ENCODE data around the gene LHPP.
A peak's percentile ranks its signal among the peaks of the same experiment; 100 is the strongest.
"Not testable (repeated sequence)": the region's sequence is repeated elsewhere in the genome, so short reads cannot be mapped to it uniquely, and the experiment has no call there.

The LHPP gene

DNA sequence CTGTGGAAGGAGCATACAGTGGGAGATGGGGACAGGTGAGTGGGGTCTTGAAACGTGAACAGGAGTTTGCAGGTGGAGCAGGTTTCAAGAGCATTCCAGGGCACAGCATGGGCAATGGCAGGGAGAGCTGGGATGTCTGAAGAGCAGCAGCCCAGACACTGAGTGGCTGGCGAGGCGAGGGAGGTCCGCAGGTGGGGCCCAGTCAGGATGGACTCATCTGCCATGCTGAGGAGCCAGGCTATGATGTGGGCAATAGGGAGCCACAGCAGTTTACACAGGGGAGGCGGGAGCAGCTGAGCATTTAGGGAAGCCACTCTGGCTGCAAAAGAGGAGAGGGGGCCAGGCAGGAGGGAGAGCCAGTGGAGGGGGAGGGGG lies 143.8 kb downstream of the LHPP start:
- DNase-seq (ENCODE audit: low read depth in 2 of 2), result no peak

DNA sequence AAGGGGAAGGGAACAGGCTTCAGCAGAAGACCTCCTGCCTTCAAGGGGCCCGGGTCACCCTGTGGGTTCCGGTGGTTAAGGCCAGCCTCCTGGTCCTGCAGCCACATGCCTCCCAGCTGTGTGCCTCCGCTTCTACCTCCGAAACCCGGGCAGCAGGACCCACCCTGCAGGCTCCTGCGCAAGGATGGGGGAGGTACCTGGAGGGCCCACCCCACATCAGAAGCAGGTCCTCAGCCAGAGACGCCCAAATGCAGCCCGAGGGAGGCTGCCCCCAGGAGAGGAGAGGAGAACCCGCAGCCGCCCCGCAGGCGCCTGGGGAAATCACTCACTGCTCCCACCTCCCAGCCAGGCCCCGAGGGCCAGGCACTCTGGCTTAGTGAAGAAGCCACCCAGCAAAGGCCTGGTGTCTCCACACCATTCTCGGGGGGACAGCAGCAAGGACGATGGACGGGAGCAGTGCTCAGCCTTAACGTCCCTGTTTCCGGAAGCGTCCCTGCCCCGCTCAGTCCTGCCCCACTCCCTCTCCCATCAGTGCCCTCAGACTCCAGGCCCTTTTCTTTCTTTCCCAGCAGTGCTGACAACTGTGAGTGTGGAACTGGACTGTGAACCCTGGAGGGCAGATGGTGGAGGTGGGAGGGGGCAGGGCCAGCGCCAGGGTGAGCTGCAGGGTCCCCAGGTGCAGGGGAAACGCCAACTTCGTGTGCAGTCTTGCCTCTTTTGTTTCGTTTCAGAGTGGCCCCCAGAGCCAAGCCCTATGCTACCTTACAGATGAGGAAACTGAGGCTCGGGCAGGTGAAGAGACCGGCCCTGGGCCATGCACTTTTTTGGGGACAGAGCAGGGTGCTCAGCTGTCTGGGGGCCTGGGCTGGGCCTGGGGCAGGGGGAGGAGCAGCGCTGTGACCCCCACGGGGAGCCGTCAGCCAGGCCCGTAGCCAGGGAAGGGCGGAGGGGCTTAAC lies 144.5 kb downstream of the LHPP start:
- no peak for DNase-seq (ENCODE audit: low read depth in 2 of 2)

DNA sequence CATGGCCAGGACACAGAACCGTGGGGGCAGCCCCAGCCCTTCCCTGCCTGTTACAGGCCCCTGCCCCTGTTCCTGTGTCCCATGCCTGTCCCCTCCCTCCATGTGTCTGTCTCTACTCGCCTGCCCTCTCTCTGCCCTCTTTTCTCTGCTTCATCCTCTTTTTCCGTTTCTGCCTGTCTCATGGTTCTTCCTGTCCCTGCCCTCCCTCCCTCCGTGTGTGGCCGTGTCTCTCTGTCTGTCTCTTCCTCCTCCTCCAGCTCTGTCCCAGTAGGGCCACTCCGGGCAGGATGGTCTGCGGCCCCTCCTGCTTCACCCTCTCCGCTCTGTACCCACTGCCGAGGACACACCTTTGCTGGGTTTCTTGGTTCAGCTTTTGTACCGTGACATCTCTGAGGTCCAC lies 145.2 kb downstream of the LHPP start:
- DNase-seq (ENCODE audit: low read depth in 2 of 2), result no peak

DNA sequence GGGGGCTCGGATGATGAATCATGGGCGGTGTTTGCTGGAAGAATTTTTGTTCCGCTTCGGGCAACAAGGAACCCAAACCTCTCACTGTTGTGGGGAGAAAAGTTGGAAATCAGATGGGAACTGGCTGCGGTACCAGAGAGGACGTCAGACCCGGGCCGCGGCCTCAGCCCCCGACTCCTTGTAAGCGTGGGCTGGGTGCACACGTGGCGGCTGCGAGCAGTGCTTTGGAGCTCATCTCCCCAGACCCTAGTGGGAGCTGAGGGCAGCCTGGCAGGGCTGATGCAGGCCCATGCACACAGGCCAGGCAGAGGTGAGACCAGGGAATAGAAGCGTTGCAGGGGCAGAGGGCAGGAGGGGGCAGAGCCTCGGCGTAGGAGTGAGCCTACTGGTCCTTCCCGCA lies 146.1 kb downstream of the LHPP start:
- DNase-seq (ENCODE audit: low read depth in 2 of 2), result no peak

DNA sequence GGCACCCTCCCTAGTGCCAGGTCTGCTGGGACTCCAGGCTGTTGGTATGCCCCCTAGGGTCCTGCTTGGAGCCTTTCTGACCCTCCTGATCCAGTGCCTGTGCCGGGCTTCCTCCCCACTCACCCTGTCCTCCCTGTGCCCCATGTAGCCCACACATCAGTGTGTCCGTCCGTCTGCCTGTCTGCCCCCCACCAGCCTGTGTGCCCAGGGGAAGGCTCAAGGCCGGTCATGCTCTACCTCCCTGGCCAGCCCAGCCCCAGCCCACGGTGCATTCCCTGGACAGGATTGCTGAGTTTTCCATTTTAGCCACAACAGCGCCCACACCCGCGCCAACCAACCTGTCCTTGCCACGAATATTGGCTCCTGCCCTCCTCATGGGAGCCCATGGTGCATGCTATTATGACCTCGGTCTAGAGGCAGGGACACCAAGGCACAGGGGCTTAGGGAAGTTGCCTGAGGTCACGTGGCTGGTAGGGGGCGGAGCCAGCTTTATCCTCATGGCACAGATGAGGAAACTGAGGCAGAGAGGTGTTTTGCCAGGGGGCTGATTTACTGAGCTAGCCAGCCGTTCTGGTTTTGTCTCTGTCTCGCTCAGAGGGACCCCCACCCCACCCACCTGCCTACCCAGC lies 146.6 kb downstream of the LHPP start:
- no peak for DNase-seq (ENCODE audit: low read depth in 2 of 2)

DNA sequence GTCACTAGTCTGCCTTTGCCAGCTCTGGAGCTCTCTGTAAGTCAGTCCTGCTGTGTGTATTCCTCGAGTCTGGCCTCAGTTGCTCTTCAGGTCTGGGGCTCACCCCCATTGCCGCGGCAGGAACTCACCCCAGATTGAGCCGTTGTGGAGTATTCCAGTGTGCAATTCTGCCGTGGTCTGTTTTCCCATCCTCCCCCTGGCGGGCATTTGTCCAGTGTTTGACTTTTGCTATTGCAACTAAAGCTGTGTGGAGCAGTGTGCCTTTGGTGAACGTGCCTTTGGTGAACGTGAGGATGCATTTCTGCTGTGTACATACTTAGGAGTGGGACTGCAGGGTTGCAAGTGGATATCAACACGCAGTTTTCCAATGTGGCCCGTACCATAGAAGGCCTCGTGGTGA lies 148.1 kb downstream of the LHPP start:
- DNase-seq (ENCODE audit: low read depth in 2 of 2), result no peak

DNA sequence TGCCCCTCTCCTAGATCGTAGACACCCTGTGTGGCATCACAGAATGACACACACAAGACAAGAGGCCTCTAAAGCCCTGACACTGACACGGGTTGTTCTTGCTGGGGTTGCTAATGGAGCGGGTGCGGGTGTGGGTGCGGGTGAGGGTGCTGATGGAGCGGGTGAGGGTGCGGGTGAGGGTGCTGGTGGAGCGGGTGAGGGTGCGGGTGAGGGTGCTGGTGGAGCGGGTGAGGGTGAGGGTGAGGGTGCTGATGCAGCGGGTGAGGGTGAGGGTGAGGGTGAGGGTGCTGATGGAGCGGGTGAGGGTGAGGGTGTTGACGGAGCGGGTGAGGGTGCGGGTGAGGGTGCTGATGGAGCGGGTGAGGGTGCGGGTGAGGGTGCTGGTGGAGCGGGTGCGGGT lies 148.6 kb downstream of the LHPP start:
- not testable (repeated sequence) for DNase-seq (ENCODE audit: low read depth in 2 of 2)

DNA sequence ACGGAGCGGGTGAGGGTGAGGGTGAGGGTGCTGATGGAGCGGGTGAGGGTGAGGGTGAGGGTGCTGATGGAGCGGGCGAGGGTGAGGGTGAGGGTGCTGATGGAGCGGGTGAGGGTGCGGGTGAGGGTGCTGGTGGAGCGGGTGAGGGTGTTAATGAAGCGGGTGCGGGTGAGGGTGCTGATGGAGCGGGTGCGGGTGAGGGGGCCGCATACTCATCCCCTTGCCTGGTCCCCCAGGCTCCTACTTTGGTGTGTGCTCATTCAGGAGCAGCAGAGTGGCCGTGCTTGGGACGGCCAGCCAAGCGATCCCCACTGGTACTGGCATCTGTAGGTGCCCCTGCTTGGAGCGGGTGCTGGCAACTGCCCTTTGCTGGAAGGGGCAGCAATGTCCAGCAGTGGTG lies 149.2 kb downstream of the LHPP start:
- not testable (repeated sequence) for DNase-seq (ENCODE audit: low read depth in 2 of 2)

DNA sequence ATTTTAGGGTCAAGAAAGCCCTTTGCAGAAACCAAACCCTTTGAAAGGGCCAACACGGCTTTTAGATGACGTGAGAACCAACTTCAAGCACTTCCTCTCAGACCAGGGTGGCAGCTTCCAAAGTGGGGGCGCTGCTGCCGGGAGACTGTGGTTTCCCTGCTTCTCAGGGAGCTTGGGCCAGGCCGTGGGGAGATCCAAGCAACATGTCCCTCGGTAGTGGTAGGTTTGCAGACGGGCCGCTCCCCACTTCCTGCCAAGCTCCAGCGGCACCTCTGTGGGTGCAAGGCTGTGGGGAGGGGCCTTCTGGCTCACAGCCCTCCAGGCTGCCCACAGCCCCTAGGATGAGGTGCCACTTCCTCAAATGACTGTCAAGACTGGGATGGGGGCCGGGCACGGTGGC lies 150.1 kb downstream of the LHPP start:
- DNase-seq (ENCODE audit: low read depth in 2 of 2), result peak in 1 of 2 donors; percentile 19

DNA sequence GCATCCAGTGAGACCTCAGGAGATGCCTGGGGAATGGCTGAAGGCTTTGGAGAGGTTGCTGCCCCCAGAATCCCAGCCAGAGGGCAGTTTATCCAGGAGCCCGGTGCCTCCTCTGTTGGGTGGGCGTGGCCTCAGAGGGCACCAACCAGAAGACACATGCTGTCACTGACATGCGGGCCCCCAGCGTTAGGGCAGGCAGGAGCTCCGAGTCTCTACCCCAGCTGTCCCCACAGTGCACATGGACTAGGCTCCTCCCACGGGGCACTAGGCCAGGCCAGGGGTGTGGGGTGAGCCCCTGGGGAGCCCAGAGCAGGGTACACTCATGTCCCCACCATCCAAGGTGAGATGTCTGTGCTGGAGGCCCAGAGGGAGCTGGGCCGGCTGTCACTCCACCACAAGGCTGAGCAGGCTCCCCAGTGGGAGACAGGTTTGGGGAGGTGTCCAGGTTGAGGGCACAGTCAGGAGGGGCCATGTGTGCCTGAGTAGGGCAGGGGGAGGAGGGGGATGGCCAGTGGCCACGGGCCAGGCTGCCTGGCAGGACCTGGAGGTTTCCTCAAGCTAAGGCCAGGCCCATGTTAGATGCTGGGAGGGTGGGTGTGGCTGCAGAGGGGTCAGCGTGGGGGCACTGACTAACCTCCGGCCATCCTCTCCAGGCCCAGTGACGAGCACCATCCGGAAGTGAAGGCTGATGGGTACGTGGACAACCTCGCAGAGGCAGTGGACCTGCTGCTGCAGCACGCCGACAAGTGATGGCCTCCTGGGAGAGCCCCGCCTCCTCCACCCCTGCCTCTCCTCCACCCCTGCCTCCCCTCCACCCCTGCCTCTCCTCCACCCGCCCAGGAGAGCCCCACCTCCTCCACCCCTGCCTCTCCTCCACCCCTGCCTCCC lies 151.2 kb downstream of the LHPP start:
- DNase-seq (ENCODE audit: low read depth in 2 of 2), result no peak

DNA sequence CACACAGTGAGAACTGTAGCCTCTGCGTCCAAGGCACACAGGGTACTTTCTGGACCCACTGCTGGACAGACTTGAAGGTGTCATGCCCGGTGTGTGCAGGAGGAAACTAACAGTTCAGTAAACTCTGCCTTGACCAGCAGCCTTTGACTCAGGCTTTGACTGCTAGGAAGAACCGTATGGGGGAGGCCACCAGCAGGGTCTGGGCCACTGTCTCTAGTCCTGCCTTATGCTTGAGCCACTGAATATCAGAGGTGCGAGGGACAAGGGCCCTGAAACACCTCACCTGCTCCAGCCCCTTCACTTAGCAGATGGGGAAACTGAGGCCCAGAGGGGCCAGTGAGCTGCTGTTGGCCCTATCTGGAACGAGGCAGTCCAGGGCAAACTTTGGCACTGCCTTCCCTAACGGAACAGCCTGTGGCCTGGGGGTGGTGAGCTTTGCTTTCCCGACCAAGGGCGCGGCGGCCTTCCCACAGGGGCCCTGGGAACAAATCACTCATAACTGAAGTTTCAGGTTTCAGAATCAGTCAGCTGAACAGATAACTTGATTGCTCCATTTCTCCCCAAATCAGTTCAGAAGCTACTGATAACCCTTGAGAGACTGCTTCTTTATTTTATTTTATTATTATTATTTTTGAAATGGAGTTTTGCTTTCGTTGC lies 152.5 kb downstream of the LHPP start:
- DNase-seq (ENCODE audit: low read depth in 2 of 2), result no peak

DNA sequence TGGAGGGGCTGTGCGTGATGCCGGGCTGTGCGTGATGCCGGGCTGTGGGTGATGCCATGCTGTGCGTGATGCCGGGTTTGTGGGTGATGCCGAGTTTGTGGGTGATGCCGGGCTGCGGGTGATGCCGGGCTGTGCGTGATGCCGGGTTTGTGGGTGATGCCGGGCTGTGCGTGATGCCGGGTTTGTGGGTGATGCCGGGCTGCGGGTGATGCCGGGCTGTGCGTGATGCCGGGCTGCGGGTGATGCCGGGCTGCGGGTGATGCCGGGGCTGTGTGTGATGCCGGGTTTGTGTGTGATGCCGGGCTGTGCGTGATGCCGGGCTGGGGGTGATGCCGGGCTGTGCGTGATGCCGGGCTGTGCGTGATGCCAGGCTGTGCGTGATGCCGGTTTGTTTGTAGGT lies 153.6 kb downstream of the LHPP start:
- no peak for DNase-seq (ENCODE audit: low read depth in 2 of 2)

DNA sequence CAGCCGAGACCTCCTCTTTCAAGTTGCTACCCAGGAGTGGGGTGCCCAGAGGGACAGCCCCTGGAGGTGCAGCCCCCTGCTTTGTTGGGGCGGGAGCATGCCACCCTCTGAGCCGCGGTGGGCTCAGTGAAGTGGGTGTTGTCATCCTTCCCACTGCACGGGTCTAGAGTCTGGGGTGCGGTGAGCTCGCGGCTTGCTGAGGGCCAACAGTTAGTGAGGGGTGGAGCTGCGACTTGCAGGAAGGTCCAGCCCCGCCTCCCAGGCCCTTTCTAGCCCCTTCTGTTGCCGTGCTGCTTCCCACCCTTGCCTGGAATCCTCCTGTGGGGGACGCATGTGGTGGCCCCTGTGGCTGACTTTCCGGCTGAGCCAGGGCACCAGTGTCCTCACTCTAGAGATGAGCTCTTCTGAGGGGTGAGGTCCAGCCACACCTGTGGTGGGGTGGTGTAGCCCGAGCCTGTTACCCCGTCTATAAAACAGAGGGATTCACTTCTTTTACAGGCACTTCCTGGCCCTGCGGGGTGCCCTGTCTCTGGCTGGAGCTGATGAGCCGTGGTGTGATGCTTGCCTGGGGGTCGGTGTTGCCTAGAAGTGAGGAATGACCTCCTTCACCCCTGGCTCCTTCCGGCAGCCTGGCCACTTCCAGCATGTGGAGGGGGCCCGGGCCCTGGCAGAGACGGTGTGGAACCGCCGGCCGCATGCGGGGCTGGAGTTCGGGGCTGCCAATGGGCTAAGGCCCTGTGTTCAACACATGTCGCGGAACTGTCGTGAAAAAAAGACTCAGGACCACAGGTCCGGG lies 154.6 kb downstream of the LHPP start:
- no peak for DNase-seq (ENCODE audit: low read depth in 2 of 2)

DNA sequence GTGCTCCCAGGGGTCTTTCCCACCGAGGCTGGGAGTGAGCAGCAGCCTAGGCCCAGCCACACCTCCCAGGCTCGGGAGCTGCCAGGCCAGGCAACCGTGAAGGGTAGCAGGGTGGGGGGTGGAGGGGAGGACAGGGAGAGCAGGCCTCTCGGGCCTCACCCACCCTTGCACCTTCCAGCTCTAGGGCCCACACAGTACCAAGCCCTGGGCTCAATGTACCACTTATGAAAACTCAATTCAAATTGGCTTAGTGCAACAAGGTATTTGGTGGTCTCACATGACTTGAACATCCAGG lies 155.2 kb downstream of the LHPP start:
- DNase-seq (ENCODE audit: low read depth in 2 of 2), result no peak

DNA sequence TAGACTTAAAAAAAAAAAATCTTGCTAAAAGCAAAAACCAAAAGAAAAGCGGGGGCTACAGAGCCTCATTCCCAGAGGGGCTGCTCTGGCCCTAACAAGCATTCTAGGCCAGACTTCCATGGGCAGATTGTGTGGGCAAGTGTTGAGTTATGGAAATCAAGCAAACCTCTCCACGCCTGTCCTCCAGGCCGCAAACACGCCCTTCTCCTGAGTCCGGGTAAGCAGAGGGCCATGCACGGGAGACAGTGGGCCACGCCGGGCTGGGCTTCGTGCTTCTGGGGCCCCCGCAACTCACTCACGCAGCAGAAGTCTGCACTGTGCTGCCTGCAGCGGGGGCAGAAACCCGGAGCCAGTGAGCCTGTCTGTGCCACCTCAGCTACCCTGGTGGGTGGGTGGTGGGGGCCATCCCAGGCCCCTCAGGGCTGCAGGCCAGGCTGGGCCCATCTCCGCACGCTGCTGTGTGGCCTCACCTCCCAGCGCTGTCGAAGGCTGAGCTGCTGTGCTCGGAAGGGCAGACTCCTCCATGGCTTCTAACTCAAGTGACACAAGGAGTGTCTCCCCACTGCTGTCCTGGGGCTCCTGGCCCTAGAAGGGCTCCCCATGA lies 156.9 kb downstream of the LHPP start:
- DNase-seq (ENCODE audit: low read depth in 2 of 2), result no peak

DNA sequence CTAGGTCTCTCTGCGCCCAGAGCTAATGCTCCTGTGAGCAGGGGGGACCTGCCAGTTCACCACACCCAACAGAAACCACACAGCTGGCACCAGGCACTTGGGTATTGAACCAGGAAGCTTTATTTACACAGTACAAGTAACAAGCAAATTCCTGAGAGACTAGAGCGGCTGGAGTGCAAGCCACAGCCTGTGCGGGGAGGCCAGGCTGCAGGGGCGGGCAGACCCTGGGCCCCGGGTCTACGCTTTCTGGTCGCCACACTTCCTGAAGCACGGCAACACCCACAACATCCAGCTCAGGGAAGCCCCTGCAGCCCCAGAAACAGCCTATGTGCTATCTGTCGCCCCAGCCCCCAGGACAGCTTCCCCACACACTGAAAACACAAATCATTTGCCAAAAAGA lies 157.6 kb downstream of the LHPP start:
- no peak for DNase-seq (ENCODE audit: low read depth in 2 of 2)

DNA sequence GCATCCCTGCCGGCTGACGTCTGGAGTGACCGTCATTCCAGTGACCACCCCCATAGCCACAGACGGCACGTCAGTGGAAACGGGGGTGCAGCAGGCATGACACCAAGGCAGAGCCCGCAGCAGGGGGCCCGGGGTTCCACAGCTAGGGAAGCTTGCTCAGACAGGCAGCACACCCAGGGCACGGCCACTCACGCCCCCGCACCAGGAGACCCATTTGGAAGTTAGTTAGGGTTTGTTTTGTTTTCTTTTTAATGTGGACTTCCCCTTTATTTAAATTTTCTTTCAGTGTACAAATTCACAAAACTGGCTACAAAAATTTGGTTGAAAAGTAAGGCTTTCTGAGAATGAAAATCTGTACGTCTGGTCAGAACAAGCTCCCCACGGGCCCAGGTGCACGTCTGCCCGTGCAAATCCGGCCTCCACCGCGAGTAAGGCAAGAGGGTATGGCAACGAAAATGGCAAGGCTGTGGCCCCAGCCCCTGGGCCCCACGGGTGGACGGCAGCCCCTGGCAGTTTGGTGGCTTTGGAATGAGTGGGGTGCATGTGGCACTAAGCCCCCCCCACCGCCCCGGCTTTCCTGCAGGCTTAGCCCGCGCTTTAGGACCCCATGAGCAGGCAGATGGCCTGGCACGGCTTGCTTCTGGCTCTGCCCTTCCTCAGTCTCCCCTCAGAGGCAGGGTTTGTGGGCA lies 158.3 kb downstream of the LHPP start:
- no peak for DNase-seq (ENCODE audit: low read depth in 2 of 2)

DNA sequence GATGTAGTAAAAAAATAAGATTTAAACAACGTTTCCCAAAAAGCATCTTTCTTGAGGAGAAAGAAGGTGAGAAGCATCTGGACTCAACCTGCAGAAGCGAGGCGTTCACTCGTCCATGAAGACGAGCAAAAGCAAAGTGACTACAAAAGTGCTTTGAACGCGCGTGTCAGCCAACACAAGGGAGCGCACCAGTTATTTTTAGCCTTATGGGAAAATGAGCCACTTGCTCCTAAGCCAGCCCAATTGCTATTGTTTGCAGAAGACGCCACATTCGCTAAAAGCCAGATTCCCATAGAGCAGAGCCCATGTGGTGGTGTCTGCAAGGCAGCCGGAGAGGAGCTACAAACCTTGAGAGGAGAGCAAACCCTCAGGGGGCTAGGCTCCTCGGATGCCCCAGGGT lies 160.0 kb downstream of the LHPP start:
- DNase-seq (ENCODE audit: low read depth in 2 of 2), result no peak

DNA sequence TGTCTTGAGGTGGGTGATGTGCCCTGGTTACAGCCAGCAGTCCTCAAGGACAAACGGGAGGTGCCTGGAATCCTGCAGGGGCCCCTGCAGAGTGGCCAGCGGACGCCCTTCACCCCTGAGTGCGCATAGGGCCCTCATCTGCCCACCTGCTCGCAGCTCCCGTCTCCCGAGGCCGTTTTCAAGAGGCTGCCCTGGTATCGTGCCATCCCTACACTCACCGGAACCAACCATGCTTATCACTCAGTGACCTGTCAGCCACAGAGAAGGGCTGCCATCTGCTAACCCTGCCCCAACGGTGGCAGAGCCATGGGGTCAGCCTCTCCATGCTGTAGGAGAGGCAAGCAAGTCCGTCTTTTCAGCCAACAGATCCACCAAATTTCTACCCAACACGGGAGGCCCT lies 160.5 kb downstream of the LHPP start:
- DNase-seq (ENCODE audit: low read depth in 2 of 2), result no peak

DNA sequence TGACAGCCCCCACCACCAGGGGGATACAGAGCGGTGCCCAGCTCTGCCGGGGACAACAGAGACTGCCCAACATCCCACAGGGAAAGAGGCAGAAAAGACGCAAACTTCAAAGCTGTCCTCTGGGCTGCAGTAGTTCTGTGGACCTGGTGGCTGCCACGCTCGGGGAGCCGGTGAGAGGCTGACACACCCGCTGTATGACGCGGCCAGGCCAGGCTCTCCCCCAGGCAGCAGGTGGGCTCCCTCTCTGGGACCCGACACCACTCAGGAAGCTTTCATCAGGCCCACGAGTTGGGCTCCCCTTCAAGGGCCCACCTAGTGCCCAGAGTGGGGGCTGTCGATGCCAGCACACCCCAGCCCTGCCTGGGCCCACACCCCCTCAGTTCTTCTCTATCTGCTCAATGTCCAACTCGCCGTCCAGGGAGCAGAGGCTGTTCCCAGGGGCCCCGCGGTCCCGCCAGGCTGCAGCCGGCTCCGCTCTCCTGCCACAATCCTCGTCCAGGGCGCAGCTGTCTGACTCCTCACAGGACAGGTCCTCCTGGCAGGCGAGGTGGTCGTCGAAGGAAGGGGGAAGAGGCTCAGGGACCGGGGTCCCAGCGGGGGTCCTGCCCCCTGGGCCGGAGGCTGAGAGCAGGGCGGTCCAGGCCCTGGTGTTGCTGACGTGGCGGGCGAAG lies 161.4 kb downstream of the LHPP start:
- no peak for DNase-seq (ENCODE audit: low read depth in 2 of 2)
